Hepatocyte (in vitro differentiated cells): ENCODE data around the gene PTX4. TPM values are rescaled to one million over a fixed set of nuclear protein-coding genes. Genes with fewer than 3 reads are reported as not detected.

Experiments used
- DNase-seq: peaks from one replicate; pipeline ENCODE4 v3.0.0-alpha.2; 2016; ENCODE audit warnings: low spot score
- H2AFZ ChIP-seq: fragments of 200-600 bp; sonication (generic); 2 replicates; pipeline ENCODE4 v1.6.0; 2016; ENCODE audit warnings: antibody characterized with exemption, mild to moderate bottlenecking
- H3K27ac ChIP-seq: fragments of 200-600 bp; sonication (generic); 2 replicates; pipeline ENCODE4 v1.5.1; 2016; ENCODE audit warnings: mild to moderate bottlenecking
- H3K27me3 ChIP-seq: fragments of 200-600 bp; sonication (generic); 2 replicates; pipeline ENCODE4 v1.6.1; 2016
- H3K36me3 ChIP-seq: fragments of 200-600 bp; sonication (generic); replicated peaks from 2 replicates; pipeline ENCODE4 v1.5.1; 2016; ENCODE audit warnings: low read depth; ENCODE audit not compliant: insufficient read depth
- H3K4me1 ChIP-seq: fragments of 200-600 bp; sonication (generic); 2 replicates; pipeline ENCODE4 v1.5.1; 2016; ENCODE audit warnings: mild to moderate bottlenecking, moderate library complexity; ENCODE audit not compliant: insufficient read depth
- H3K4me2 ChIP-seq: fragments of 200-600 bp; sonication (generic); 2 replicates; pipeline ENCODE4 v1.6.0; 2016
- H3K4me3 ChIP-seq: fragments of 200-600 bp; sonication (generic); 2 replicates; pipeline ENCODE4 v1.5.1; 2016; ENCODE audit warnings: mild to moderate bottlenecking
- H3K79me2 ChIP-seq: fragments of 200-600 bp; sonication (generic); 2 replicates; pipeline ENCODE4 v1.6.0; 2017; ENCODE audit warnings: mild to moderate bottlenecking
- H3K9me2 ChIP-seq: fragments of 200-600 bp; sonication (generic); replicated peaks from 2 replicates; pipeline ENCODE4 v1.6.0; 2017; ENCODE audit warnings: mild to moderate bottlenecking; ENCODE audit not compliant: insufficient read depth
- H3K9me3 ChIP-seq: fragments of 200-600 bp; sonication (generic); 2 replicates; pipeline ENCODE4 v1.5.1; 2016; ENCODE audit warnings: low read depth, mild to moderate bottlenecking
- H4K20me1 ChIP-seq: fragments of 200-600 bp; sonication (generic); 2 replicates; pipeline ENCODE4 v1.6.0; 2016; ENCODE audit warnings: mild to moderate bottlenecking; ENCODE audit not compliant: insufficient read depth, poor library complexity, severe bottlenecking
- CTCF ChIP-seq: fragments of 200-600 bp; sonication (generic); IDR thresholded peaks from 2 replicates; pipeline ENCODE4 v1.5.1; 2016; ENCODE audit warnings: antibody characterized with exemption, mild to moderate bottlenecking; ENCODE audit not compliant: poor library complexity
- EZH2 ChIP-seq: fragments of 200-600 bp; sonication (generic); IDR thresholded peaks from 2 replicates; pipeline ENCODE4 v1.6.1; 2016; ENCODE audit warnings: antibody characterized with exemption, mild to moderate bottlenecking, borderline replicate concordance
- EZH2phosphoT487 ChIP-seq: fragments of 200-600 bp; sonication (generic); IDR thresholded peaks from one replicate; pipeline ENCODE4 v1.6.1; 2018; ENCODE audit warnings: antibody characterized with exemption, mild to moderate bottlenecking, low read depth, moderate library complexity; ENCODE audit not compliant: unreplicated experiment, severe bottlenecking
- WGBS: methylation state at CpG from one replicate; pipeline ENCODE4 v1.1.6; 2016; ENCODE audit warnings: low lambda C conversion rate; ENCODE audit errors: missing lambda C conversion rate; 5-methylcytosine and 5-hydroxymethylcytosine counted together
- polyA plus RNA-seq: library from polyadenylated mRNA; unstranded; fragments of >200 nt; fragmentation: Nextera tagmentation; extraction: Ambion mirVana; gene quantifications from 2 replicates; pipeline ENCODE4 v1.2.1, GENCODE V29; 2016
- total RNA-seq: library from RNA; depleted of rRNA; stranded (reverse); fragments of >200 nt; gene quantifications from 2 replicates; pipeline ENCODE4 v1.2.3, GENCODE V29; 2014

PTX4 gene
- total and polyA plus RNA-seq, 2 experiments from 2014 or later: not detected

GRCh38 chr16:1498899-1499676 lies 10.3 kb upstream of the PTX4 start:
- H3K4me2 ChIP-seq: no peak overlapping the region
- H4K20me1 ChIP-seq: no peaks in the 10 kb centered on the region
- no peak overlapping the region for H2AFZ ChIP-seq
- no peak for DNase-seq
- no peaks in the 10 kb centered on the region for H3K36me3 ChIP-seq
- no peak overlapping the region for H3K4me3 ChIP-seq
- H3K4me1 ChIP-seq: peaks cover 6% of the 10 kb centered on the region
- no peaks in the 10 kb centered on the region for H3K9me2 ChIP-seq
- TF ChIP-seq CTCF (no peak), EZH2phosphoT487 (no peak), EZH2 (no peak)
- no peaks in the 10 kb centered on the region for H3K27me3 ChIP-seq
- no peaks in the 10 kb centered on the region for H3K9me3 ChIP-seq
- H3K27ac ChIP-seq: no peak overlapping the region
- 94% methylated on average over 34 of the region's 35 CpGs for WGBS
- peaks cover 10% of the 10 kb centered on the region for H3K79me2 ChIP-seq

- H3K27me3 ChIP-seq: no peaks in the 10 kb centered on the region
- WGBS: 97% methylated on average over 21 of the region's 21 CpGs
- H3K36me3 ChIP-seq: no peaks in the 10 kb centered on the region
- peaks cover 17% of the 10 kb centered on the region for H3K79me2 ChIP-seq
- no peak for TF ChIP-seq EZH2phosphoT487
- TF ChIP-seq EZH2: no peak
- TF ChIP-seq CTCF: no peak
- H3K4me3 ChIP-seq: no peak overlapping the region
- H3K4me2 ChIP-seq: no peak overlapping the region
- no peaks in the 10 kb centered on the region for H4K20me1 ChIP-seq
- H3K9me3 ChIP-seq: no peaks in the 10 kb centered on the region
- H3K9me2 ChIP-seq: no peaks in the 10 kb centered on the region
- no peak for DNase-seq
- H3K27ac ChIP-seq: no peak overlapping the region
- H2AFZ ChIP-seq: no peak overlapping the region
- peaks cover 13% of the 10 kb centered on the region for H3K4me1 ChIP-seq
Measured at GRCh38 chr16:1497014-1497598, 8.4 kb upstream of the PTX4 start.

GRCh38 chr16:1496464-1496863 lies 7.7 kb upstream of the PTX4 start:
- whole genome bisulfite sequencing: 96% methylated on average over 25 of the region's 25 CpGs
- no peak overlapping the region for H3K27ac ChIP-seq
- no peak overlapping the region for H2AFZ ChIP-seq
- H4K20me1 ChIP-seq: no peaks in the 10 kb centered on the region
- H3K9me2 ChIP-seq: no peaks in the 10 kb centered on the region
- no peak overlapping the region for H3K4me3 ChIP-seq
- H3K27me3 ChIP-seq: no peaks in the 10 kb centered on the region
- H3K4me1 ChIP-seq: peaks cover 13% of the 10 kb centered on the region
- no peak for TF ChIP-seq EZH2
- no peak for TF ChIP-seq CTCF
- TF ChIP-seq EZH2phosphoT487: no peak
- H3K36me3 ChIP-seq: no peaks in the 10 kb centered on the region
- no peak overlapping the region for H3K4me2 ChIP-seq
- no peak for DNase-seq
- H3K79me2 ChIP-seq: peaks cover 17% of the 10 kb centered on the region
- H3K9me3 ChIP-seq: no peaks in the 10 kb centered on the region
